ENCODE measurements around the gene GPR160.
A peak's percentile ranks its signal among the peaks of the same experiment; 100 is the strongest.

Gene GPR160

DNA sequence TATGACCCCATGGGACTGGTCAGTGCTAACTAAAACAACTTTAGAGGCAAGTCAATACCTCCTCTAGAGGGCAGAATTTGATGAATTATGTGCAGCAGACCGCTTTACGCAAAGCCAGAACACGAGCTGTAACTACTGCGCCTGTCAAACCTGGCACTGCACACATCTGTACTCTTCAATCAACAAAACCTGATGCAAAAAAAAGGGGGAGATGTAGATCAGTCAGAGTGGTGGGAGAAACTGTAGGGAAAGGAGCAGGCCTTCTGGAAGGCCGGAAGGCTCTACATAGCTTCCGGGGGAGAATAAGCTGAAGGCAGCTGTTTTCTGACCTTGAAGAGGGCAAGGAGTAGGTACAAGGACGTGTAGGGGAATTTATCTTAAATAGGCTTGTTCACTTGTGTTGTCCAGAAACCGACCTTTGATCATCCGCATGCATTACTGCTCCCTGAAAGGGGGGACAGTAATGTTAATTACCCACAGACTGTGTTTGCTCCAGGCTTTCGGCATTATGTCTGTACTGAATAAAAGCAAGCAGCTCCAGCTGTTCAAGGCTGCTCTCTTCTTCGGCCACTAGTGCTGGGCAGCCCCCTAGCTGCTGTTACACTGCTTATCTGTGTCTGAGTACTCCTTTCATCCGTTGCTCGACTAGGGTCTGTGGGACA lies 41.0 kb downstream of the GPR160 start:
- TF ChIP-seq, protein P1, sequence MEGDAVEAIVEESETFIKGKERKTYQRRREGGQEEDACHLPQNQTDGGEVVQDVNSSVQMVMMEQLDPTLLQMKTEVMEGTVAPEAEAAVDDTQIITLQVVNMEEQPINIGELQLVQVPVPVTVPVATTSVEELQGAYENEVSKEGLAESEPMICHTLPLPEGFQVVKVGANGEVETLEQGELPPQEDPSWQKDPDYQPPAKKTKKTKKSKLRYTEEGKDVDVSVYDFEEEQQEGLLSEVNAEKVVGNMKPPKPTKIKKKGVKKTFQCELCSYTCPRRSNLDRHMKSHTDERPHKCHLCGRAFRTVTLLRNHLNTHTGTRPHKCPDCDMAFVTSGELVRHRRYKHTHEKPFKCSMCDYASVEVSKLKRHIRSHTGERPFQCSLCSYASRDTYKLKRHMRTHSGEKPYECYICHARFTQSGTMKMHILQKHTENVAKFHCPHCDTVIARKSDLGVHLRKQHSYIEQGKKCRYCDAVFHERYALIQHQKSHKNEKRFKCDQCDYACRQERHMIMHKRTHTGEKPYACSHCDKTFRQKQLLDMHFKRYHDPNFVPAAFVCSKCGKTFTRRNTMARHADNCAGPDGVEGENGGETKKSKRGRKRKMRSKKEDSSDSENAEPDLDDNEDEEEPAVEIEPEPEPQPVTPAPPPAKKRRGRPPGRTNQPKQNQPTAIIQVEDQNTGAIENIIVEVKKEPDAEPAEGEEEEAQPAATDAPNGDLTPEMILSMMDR (conservative IDR thresholded peaks at IDR 0.05; ENCODE audit: low read depth, low read length) = peak; percentile 22
- no peak overlapping the region for H3K4me3 ChIP-seq (ENCODE audit: low read depth, low read length)
- peak; percentile 15 for DNase-seq (ENCODE audit: low read depth)

DNA sequence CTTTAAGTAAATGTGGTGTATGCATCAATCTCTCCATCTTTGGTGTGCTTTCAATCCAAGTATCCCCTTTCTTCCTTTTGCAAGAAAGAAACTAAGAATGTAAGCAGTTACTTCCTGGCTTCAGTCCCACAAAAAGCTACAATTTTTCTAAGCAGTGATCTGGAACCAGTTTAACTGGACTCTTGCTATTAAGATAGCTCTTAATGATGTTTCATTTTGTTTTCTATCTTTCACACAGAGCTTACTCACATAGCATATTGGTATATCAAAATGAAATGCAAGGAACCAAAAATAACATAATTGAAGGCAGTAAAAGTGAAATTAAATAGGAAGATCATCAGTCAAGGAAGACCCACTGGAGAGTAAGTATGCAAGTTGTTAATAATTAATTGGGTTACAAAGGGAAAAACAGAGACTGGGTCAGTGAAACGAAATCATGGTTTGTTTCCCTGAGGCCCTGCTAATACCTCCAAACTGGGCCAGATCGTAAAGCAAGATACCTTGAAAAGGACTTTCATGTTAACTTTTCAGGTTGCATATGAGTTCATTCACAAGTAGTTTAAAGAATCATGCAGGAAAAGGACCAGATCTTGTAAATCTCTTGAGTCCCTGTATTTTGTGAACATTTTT lies 41.9 kb downstream of the GPR160 start:
- TF ChIP-seq, protein P1 (conservative IDR thresholded peaks at IDR 0.05; ENCODE audit: low read depth, low read length) = no peak
- DNase-seq (ENCODE audit: low read depth) = peak; percentile 16
- H3K4me3 ChIP-seq (ENCODE audit: low read depth, low read length) = no peak overlapping the region

DNA sequence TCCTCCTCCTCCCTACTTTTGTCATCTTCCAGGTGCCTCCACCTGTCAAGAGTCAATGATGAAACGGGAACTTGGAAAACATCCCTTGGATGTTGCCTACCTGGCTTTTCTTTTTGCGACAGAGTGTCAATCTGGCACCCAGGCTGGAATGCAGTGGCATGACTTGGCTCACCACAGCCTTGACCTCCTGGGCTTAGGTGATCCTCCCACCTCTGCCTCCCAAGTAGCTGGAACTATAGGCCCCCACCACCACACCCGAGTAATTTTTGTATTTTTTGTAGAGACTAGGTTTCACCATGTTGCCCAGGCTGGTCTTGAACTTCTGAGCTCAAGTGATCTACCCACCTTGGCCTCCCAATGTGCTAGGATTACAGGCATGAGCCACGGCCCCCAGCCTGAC lies 42.8 kb downstream of the GPR160 start:
- no peak for DNase-seq (ENCODE audit: low read depth)
- TF ChIP-seq, protein P1 (conservative IDR thresholded peaks at IDR 0.05; ENCODE audit: low read depth, low read length) = no peak
- no peak overlapping the region for H3K4me3 ChIP-seq (ENCODE audit: low read depth, low read length)

GRCh38 chr3:170081079-170081741 lies 43.4 kb downstream of the GPR160 start:
- no peak overlapping the region for H3K4me3 ChIP-seq (ENCODE audit: low read depth, low read length)
- no peak for DNase-seq (ENCODE audit: low read depth)
- TF ChIP-seq, protein P1 (conservative IDR thresholded peaks at IDR 0.05; ENCODE audit: low read depth, low read length) = no peak

DNA sequence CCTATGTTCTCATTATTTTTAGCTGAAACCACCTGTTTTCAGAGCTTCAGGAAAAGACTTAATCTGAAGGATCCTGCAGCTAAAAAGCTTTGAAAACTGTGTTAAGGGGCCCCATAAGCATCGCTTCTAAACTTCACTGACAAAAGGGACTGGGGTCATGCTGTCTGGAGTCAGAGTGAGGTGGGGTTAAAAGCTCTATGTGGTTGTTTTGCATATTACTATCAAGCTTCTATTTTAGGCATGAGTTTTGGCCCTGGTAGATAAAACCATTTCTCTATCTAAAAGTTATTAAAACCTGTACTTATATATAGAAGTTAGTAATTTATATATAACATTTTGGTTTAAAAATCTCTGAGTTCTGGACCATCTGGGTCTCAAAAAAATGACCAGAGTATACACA lies 45.5 kb downstream of the GPR160 start:
- no peak overlapping the region for H3K4me3 ChIP-seq (ENCODE audit: low read depth, low read length)
- DNase-seq (ENCODE audit: low read depth) = no peak
- TF ChIP-seq, protein P1 (conservative IDR thresholded peaks at IDR 0.05; ENCODE audit: low read depth, low read length) = no peak

DNA sequence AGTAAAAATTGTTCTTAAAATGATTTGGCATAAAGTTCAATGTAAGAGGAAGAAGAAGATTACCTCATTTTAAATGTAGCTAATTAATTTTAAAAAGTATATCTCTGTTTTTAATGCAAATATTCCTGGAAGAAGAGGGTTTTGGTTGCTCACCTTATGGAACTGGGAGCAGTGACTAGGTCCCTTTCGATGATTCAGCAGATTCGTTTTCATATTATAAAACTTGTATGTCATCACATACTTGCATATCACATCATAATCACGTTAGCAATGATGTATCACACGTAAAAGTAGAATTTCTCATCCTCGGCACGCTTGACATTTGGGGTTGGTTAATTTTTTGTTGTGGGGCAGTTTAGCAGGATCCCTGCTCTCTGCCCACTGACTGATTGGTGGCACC lies 47.6 kb downstream of the GPR160 start:
- TF ChIP-seq, protein P1 (conservative IDR thresholded peaks at IDR 0.05; ENCODE audit: low read depth, low read length) = no peak
- DNase-seq (ENCODE audit: low read depth) = no peak
- H3K4me3 ChIP-seq (ENCODE audit: low read depth, low read length) = no peak overlapping the region

All from choroid plexus epithelial cell (primary cell).